HAP-1 (cell line): Measurements from ENCODE around the gene GNA12.

Experiments
- DNase-seq, 2 experiments: peaks; one replicate each; pipeline ENCODE4 v3.0.0-alpha.2; 2016 to 2020; ENCODE audit warnings: low spot score in 2 of 2
- H3K27me3 ChIP-seq: fragments of 250-450 bp; sonication (Bioruptor Pico); 2 replicates; pipeline ENCODE4 v1.5.1; 2020; ENCODE audit warnings: low read depth, mild to moderate bottlenecking, moderate library complexity
- H3K36me3 ChIP-seq: fragments of 250-450 bp; sonication (Bioruptor Pico); replicated peaks from 2 replicates; pipeline ENCODE4 v1.5.1; 2020; ENCODE audit warnings: mild to moderate bottlenecking
- H3K4me1 ChIP-seq: fragments of 250-450 bp; sonication (Bioruptor Pico); 2 replicates; pipeline ENCODE4 v1.5.1; 2020; ENCODE audit warnings: mild to moderate bottlenecking
- H3K4me3 ChIP-seq: fragments of 250-450 bp; sonication (Bioruptor Pico); 2 replicates; pipeline ENCODE4 v1.5.1; 2020; ENCODE audit warnings: mild to moderate bottlenecking, moderate library complexity
- H3K9me3 ChIP-seq: fragments of 250-450 bp; sonication (Bioruptor Pico); 2 replicates; pipeline ENCODE4 v1.5.1; 2020; ENCODE audit warnings: mild to moderate bottlenecking, moderate library complexity
- in situ Hi-C: fragments of 300-500 bp; cut with MboI; formaldehyde crosslinking; loops from 3 replicates; pipeline ENCODE4 v1.14.3; 2020; ENCODE audit warnings: low sequenced_read_pairs, inconsistent platforms, mixed read lengths

The GNA12 gene

GRCh38 chr7:2838451-2838850 is 5.7 kb downstream of the GNA12 start:
- Histone ChIP-seq H3K4me1 (peaks cover 10% of the 10 kb centered on the region), H3K4me3 (no peak overlapping the region), H3K36me3 (peaks cover 2% of the 10 kb centered on the region; the same call in 1 of the 2 replicates), H3K27me3 (no peaks in the 10 kb centered on the region), H3K9me3 (no peaks in the 10 kb centered on the region)
- no peak for DNase-seq
- in situ Hi-C loops, result no loop called here

- Histone ChIP-seq H3K4me1 (peaks cover under 1% of the 10 kb centered on the region; the same call in 1 of the 2 replicates), H3K9me3 (no peaks in the 10 kb centered on the region), H3K4me3 (no peak overlapping the region), H3K27me3 (no peaks in the 10 kb centered on the region), H3K36me3 (peaks cover 2% of the 10 kb centered on the region; the same call in 1 of the 2 replicates)
- DNase-seq, result no peak
- in situ Hi-C loops, result no loop called here
Observed at GRCh38 chr7:2837496-2837895, 6.6 kb downstream of the GNA12 start.

- in situ Hi-C loops, result no loop called here
- H3K36me3 ChIP-seq, result no peaks in the 10 kb centered on the region; the same call in 1 of the 2 replicates
- no peak for DNase-seq
- no peaks in the 10 kb centered on the region for H3K4me1 ChIP-seq
- H3K27me3 ChIP-seq, result no peaks in the 10 kb centered on the region
- no peaks in the 10 kb centered on the region for H3K9me3 ChIP-seq
- no peak overlapping the region for H3K4me3 ChIP-seq
Observed at GRCh38 chr7:2834748-2835441, 9.2 kb downstream of the GNA12 start.

- DNase-seq, result no peak
- no peaks in the 10 kb centered on the region; the same call in 1 of the 2 replicates for H3K4me1 ChIP-seq
- H3K4me3 ChIP-seq, result no peak overlapping the region
- in situ Hi-C loops, result no loop called here
- H3K9me3 ChIP-seq, result no peaks in the 10 kb centered on the region
- no peaks in the 10 kb centered on the region for H3K27me3 ChIP-seq
- no peaks in the 10 kb centered on the region; the same call in 1 of the 2 replicates for H3K36me3 ChIP-seq
Observed at GRCh38 chr7:2833083-2833910, 10.8 kb downstream of the GNA12 start.

GRCh38 chr7:2832461-2832860 is 11.6 kb downstream of the GNA12 start:
- no peaks in the 10 kb centered on the region; the same call in 1 of the 2 replicates for H3K4me1 ChIP-seq
- H3K27me3 ChIP-seq, result no peaks in the 10 kb centered on the region
- in situ Hi-C loops, result no loop called here
- no peaks in the 10 kb centered on the region for H3K9me3 ChIP-seq
- DNase-seq, result no peak
- H3K36me3 ChIP-seq, result no peaks in the 10 kb centered on the region; the same call in 1 of the 2 replicates
- no peak overlapping the region for H3K4me3 ChIP-seq

GRCh38 chr7:2830609-2831376 is 13.3 kb downstream of the GNA12 start:
- no peak overlapping the region for H3K4me3 ChIP-seq
- in situ Hi-C loops, result no loop called here
- H3K36me3 ChIP-seq, result no peaks in the 10 kb centered on the region; the same call in 1 of the 2 replicates
- DNase-seq, result no peak
- no peaks in the 10 kb centered on the region; the same call in 1 of the 2 replicates for H3K4me1 ChIP-seq
- no peaks in the 10 kb centered on the region for H3K9me3 ChIP-seq
- H3K27me3 ChIP-seq, result no peaks in the 10 kb centered on the region

GRCh38 chr7:2829040-2829439 is 15.1 kb downstream of the GNA12 start:
- in situ Hi-C loops, result no loop called here
- Histone ChIP-seq H3K4me3 (no peak overlapping the region), H3K4me1 (no peaks in the 10 kb centered on the region; the same call in none of the 2 replicates)

GRCh38 chr7:2826771-2827170 is 17.3 kb downstream of the GNA12 start:
- in situ Hi-C loops, result no loop called here
- H3K27me3 ChIP-seq, result no peaks in the 10 kb centered on the region
- H3K4me1 ChIP-seq, result peaks cover 7% of the 10 kb centered on the region
- H3K4me3 ChIP-seq, result no peak overlapping the region
- H3K9me3 ChIP-seq, result no peaks in the 10 kb centered on the region
- H3K36me3 ChIP-seq, result no peaks in the 10 kb centered on the region
- DNase-seq, result no peak

More at GRCh38 chr7:2829040-2829439, 15.1 kb downstream of the GNA12 start:
- no peaks in the 10 kb centered on the region for H3K27me3 ChIP-seq
- no peaks in the 10 kb centered on the region for H3K36me3 ChIP-seq
- DNase-seq, result peak; percentile 34 to 54
- no peaks in the 10 kb centered on the region for H3K9me3 ChIP-seq

GRCh38 chr7:2825559-2826227 is 18.4 kb downstream of the GNA12 start:
- no peak for DNase-seq
- peaks cover 7% of the 10 kb centered on the region for H3K4me1 ChIP-seq
- no peaks in the 10 kb centered on the region for H3K36me3 ChIP-seq
- H3K9me3 ChIP-seq, result no peaks in the 10 kb centered on the region
- in situ Hi-C loops, result no loop called here
- H3K4me3 ChIP-seq, result no peak overlapping the region
- H3K27me3 ChIP-seq, result no peaks in the 10 kb centered on the region

- no peaks in the 10 kb centered on the region for H3K9me3 ChIP-seq
- DNase-seq, result no peak
- no peak overlapping the region for H3K4me3 ChIP-seq
- H3K27me3 ChIP-seq, result no peaks in the 10 kb centered on the region
- peaks cover 7% of the 10 kb centered on the region for H3K4me1 ChIP-seq
- in situ Hi-C loops, result no loop called here
- H3K36me3 ChIP-seq, result no peaks in the 10 kb centered on the region
Observed at GRCh38 chr7:2824678-2825461, 19.2 kb downstream of the GNA12 start.

- in situ Hi-C loops, result no loop called here
Observed at GRCh38 chr7:2824026-2824677, 20.0 kb downstream of the GNA12 start.

GRCh38 chr7:2823130-2823529 is 21.0 kb downstream of the GNA12 start:
- no peaks in the 10 kb centered on the region for H3K36me3 ChIP-seq
- H3K9me3 ChIP-seq, result no peaks in the 10 kb centered on the region
- H3K27me3 ChIP-seq, result no peaks in the 10 kb centered on the region
- in situ Hi-C loops, result no loop called here
- H3K4me3 ChIP-seq, result no peak overlapping the region
- peaks cover 7% of the 10 kb centered on the region for H3K4me1 ChIP-seq
- DNase-seq, result no peak

More at GRCh38 chr7:2824026-2824677, 20.0 kb downstream of the GNA12 start:
- no peak for DNase-seq
- Histone ChIP-seq H3K4me1 (peaks cover 7% of the 10 kb centered on the region), H3K27me3 (no peaks in the 10 kb centered on the region), H3K36me3 (no peaks in the 10 kb centered on the region), H3K4me3 (no peak overlapping the region), H3K9me3 (no peaks in the 10 kb centered on the region)
